ENCODE results near the gene PUS3.
"Not testable (repeated sequence)": the region's sequence is repeated elsewhere in the genome, so short reads cannot be mapped to it uniquely, and the experiment has no call there.

The PUS3 gene

DNA sequence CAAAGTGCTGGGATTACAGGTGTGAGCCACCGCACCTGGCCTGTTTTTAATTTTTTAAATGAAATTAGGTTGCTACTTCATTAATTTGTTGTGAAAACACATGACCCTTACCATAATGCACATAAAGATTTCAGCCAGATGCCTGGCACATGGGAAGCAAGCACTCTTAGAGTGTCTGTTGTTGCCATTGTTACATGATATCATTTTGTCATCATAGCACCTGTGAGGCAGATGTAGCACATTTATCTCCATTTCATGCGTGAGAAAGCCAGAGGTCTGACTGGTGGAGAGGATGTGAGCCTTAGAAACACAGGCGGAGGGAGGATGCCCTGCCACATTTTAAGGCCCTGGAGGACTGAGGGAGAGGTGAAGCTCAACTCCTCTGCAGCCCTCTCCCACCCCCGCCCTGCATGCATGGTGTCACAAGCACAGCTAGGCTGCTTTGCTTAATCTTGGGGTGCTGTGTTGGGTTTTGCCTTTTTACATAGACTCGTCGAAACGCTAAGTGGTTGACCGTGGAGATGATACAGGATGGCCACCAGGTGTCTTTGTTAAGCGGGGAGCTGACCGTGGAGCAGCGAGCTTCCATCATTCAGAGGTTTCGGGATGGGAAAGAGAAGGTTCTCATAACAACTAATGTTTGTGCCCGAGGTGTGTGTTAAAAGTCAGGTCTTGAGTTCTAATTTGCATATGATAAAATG is 15.3 kb upstream of the PUS3 start:
- peak in 1 of 2 experiments; percentile 24 for DNase-seq

DNA sequence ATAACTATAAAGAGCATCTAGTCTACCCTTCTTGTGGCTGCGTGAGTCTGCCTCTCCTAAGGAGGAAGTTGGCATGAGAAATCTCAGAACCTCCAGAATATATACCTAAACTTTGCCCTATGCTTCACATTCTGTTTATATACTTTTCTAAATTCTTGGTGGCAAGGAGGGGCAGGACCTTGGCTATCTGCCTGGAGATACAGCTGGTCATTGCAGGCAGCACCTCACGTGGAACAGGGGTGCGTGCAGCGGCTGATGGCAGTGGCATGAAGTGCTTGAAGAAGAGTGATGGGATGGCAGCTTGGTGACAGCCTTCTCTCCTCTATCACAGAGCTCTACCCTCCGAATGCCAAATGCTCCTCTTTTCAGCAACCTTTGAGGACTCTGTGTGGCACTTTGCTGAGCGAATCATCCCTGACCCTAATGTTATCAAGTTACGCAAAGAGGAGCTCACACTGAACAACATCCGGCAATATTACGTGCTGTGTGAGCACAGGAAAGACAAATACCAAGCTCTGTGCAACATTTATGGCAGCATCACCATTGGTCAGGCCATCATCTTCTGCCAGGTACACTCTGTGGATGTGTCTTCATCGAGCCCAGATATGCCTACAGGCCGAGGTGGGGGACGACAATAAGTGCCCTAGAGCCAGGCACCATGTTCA is 13.8 kb upstream of the PUS3 start:
- DNase-seq = no peak

DNA sequence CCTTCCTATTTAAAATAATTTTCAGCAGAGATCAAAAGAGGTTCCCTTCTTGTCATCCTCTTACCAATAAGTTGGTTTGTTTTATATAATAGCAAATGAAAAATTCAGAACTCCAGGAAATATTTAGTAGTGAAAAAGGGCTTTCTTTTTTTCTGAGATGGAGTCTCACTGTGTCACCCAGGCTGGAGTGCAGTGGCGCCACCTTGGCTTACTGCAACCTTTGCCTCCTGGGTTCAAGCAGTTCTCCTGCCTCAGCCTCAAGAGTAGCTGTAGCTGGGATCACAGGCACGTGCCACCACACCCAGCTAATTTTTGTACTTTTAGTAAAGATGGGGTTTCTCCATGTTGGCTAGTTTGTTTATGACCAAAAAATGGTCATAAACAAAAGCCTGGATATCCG is 11.6 kb upstream of the PUS3 start:
- DNase-seq = not testable (repeated sequence)

DNA sequence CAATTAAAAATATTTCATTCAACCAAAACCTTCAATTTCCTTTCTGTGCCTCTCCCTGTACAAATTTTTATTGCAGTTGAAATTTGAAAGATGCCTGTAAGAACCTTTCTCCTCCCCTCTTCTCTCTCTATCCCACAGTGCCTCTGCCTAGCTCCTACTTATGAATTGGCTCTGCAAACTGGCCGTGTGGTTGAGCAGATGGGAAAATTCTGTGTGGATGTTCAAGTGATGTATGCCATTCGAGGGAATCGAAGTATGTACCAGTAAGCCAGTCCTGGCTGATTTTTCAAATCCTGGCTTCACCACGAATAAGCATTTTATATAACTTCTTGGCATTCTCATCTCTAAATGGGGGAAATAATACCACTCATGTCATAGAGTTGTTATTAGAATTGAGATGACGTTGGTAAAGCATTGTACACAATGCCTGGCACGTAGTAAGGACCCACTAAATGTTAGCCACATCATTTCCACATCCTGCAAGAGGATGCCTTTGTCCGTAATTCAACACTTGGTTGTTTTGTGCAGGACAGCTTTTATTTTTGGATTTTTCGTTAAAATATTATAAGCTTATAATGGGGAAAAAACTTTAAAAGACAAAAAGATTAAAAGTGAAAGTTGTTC is 7.3 kb upstream of the PUS3 start:
- DNase-seq = no peak

DNA sequence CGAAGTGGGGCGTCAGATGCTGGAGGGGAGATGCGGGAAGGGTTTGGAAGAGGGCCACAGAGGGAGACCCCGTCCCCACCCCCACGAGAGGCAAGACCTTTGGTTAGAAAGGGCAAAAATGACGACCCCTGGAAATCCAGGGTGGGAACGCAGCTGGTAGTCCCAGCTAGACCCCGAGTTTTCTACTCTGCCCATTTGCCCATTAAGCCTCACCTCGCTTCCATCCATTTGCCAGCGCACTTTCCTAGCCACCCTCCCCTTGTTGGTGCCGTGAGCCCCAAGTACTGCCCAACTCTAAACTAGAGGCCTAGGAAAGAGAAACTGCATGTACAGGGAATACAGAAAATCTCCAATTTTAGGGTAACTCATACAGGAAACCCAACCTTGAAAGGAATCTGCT is 1.7 kb upstream of the PUS3 start:
- no peak for DNase-seq

DNA sequence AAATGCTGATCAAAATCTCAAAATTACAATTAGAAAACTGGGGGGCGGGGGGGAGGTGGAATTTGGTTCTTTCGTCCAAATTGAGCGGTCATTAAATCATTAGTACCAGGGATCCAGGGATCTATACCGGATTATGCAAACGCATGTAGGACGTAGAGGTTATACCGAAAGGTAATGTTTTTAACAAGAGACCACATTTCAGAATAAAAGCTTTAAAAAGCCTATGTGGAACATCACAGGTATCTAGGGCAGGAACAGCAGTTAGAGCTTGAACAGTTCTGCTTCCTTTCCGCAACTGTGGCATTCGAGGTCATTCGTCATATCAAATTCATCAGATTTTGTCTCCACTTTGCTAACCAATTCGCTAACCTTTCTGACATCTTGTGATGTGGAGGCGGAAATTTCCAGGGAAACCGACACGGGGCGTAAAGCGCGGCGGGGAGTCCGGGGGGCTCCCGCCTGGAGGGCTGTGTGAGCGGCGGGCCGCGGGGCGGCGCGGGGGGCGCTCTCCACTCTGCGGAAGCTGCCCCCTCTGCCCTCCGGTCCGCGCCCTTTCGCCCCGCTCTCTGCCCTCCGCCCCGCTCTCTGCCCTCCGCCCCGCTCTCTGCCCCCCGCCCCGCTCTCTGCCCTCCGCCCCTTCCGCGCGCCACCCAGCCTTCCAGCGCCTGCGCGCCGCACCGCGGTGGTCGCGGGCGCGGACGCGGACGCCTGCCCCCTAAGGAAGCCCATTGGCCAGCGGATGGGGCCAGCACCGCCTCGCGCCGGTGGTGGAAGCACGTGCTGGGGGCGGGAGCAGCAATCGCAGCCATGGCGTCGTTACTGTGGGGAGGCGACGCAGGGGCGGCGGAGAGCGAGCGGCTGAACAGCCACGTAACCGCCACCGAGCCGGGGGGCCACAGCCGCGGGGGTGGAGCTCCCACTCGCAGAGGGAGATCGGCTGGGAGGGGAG is 979 bp upstream of the PUS3 start, which contains the start of gene DDX25:
Gene DDX25, plus strand, starts transcription at position 798 of the 949 bp plus-strand sequence. Its CDS starts 10 bp downstream, at position 808.
- DNase-seq = peak; percentile 47 to 91

DNA sequence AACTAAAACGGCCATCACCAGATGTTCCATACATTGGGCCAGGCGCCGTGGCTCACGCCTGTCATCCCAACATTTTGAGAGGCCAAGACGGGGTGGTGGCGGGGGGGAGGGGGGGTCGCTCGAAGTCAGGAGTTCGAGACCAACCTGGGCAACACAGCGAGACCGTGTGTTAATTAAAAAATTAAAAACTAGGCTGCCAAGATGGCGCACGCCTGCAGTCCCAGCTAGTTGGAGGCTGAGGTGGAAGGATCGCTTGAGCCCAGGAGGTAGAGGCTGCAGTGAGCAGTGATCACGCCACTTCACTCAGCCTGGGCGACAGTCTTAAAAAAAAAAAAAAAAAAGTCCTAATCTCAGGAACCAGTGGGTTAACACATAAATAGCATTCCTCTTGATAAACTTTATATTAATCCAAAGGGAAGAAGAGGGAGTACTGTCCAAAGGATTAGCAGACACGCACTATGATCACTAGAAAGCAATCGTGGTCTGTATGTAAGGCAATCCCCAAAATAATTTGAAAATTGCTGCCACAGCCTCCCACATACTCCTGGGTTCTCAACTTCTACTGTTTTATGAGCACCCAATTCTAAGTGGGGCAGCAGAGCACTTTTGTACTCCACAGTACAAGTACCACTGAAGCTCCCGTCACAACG is 604 bp downstream of the PUS3 start:
- DNase-seq = no peak

DNA sequence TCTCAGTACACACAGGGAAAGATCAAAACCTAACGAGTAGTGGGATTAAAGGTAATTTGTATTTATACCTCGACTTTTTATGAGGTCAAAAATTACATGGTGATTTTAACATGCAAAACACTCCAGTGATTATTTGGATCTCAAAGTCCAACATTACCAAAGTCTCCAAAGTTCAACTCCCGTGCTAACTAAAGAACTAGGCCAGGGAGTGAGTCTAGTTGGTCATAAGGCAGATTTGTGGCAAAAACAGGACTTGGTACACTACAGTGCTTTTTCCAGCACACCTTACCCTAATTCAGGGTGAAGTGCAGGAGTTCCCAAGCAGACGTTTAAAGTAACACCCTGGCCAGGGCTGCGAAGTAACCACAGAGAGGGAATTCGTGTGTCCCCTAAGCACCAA is 1.1 kb downstream of the PUS3 start:
- no peak for DNase-seq

DNA sequence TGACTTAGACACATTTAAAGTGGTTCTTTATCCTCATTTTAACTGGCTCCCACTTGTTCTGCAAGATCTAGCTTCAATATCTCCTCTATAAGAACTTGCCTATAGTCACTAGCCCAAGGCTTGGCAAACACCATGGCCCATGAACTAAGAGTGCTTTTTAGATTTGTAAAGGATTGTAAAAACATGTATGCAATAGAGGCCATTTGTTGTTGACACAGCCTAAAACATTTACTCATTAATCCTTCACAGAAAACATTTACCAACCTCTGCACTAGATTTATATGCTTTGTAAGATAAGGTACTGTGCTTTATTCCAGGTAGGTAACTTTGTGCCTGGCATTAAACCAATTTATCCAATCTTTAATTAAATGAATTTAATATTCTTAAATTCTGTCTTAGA is 10.0 kb downstream of the PUS3 start:
- no peak for DNase-seq

DNA sequence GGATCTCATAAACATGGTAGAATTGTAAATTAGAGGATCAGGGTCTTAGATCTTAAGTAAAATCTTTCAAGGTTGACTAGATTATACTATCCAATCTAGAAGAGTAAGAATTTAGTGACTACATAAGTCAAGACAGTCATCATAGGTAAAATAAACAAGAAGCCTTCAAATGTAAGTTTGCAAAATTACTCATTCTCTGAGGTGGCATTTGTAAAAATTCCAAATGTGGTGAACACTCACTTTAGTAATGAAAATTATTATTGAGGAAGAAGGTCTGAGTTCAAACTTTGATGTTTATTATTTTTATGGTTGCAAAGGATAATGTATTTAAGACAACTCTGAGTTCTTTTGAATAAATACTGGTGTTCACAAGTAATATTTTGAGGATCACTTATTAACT is 10.9 kb downstream of the PUS3 start:
- DNase-seq = no peak

DNA sequence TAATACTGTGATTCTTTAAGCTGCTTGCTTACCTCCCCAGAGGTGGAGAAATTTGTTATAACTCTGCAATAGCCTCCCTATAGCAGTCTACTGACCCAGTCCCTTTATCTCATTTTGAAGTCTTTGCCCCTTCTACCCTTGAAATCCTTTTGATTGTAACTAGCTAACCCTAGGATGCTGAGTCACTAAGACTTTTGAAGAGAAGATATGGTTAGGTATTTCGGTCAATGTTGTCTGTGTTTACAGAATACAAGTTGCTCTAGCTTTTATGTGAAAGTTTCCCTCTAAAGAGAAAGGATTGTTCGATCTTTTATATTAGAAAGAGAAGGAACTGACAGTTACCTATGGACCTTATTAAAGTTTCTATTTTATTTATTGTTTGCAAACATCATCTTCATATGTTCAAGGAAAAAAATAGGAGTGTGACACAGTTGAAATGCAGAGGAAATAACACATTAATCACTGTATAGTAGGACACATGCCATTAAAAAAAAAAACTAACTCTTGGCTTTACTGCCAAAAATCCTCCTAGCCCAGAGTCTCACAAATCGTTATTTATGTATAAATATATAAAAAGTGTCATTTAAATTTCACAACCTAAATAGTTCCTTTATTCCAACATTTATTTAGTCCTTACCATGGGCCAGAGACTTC is 12.4 kb downstream of the PUS3 start:
- DNase-seq = no peak

DNA sequence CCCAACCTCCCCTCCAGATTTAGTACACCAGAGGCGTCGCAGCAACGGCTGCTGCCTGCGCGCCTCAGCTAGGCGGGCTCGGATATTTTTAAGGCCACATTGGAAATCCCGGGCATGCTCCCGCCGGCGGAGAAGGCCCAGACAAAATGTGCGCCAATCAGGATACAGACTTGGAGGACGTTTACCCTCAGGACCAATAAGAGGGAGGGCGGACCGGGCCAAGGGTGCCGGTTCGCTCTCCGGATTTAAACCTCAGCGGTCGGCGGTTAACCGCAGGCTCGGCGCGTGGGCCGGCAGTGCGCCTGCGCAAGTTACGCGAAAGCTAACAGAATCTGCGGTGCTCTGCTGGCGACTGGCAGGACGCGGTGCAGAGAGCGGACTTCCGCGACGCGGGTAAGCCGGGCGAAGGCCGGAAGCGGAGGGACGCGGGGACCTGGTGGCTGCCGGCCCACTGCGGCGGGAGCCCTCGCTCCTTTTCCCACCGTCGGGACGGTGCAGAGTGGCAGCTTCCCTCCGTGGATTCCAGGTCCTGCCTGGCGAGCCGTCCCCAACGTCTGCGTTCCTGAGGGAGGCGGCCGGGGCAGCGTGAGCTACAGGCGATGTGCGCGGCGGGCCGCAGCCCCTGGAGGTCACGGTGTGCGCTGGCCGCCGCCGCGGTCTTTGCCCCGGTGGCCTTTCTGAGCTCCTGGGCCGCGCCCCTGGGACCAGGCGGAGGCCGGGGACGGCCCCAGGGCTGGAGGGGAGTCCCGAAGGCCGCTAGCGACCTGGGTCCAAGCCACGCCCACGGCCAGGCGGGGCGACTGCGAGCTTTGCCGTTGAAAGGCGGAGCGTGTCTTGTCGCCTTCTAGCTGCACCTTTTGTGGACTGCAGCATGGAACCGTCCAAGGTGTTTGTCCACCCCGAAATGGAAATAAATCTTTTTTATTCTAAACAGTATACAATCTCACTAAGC is 15.4 kb downstream of the PUS3 start, which contains the start of gene HYLS1:
Gene HYLS1, plus strand, starts transcription at position 296 of the 952 bp plus-strand sequence. CDS start 11,701 bp downstream, outside the sequence.
- DNase-seq = peak; percentile 91 to 99

DNA sequence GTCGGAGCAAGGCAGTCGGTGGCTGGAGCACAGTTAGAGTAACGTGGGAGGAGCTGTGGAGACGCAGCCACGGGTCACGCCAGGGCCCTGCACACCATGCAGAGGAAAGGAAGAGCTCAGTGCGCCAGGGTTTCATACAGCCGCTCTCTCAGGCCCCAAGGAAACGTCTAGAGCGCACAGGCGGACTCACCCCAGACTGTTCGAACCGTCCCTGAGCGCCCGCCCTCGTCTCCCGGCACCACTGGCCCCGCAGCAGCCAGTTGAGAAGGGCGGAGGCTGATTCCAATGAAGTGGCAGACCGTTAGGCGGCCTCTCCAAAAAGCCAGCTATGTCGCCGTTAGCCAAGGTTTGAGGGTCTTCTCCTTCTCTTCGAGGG is 16.0 kb downstream of the PUS3 start:
- DNase-seq = peak in 1 of 2 experiments; percentile 21

DNA sequence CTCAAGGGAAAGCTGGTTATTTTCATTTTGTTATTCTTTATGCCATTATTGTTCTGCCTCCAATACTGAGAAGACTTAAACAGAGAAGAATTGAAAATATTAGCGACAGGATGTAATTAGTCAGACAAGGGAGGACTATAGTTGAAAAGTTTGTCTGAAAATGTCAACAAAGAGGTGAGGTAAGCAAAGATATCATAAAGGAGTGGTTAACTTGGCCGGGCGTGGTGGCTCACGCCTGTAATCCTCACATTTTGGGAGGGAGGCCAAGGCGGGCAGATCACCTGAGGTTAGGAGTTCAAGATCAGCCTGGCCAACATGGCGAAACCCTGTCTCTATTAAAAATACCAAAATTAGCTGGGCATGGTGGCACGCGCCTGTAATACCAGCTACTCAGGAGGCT is 19.6 kb downstream of the PUS3 start:
- no peak for DNase-seq

DNA sequence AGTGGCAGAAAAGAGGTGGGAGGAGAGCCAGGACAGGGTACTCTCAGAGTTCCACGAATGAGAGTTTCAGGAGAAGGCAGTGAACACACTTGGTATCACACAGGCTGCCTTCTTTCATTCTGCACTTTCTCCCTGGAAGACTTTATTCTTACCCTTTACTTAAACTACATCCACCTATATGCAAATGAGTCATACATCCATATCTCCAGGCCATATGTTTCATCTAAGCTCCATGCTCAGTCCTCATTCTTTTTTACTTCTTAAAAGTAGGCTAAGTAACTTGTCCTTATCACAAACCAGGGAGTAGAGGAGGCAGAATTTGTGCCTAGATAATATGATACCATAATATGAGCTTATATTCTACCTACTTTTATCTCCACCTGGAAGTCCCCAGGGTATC is 21.7 kb downstream of the PUS3 start:
- DNase-seq = no peak

DNA sequence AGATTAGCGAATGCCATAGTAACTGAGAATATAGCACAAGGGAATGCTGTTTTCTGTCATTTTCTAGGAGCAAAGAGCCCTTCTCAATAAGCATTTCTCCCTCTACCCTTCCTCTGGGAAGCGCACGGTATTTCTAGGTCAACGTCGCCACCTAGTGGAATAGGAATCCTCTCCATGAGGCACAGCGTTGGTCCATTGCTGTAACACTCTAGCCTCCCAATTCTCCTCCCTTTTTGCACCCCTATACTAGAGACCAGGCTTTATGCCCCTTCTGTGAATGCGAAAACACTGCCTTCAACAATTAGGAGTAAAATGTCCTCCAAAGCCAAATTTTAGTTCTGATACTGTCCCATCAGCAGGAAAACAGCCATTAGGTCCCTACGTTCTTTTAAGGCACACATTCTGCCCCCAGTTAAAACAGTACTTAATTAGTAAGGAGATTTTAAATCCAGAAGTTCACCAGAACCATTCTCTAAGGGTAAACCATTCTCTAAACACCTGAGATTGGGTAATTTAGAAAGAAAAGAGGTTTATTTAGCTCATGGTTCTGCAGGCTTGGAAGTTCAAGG is 28.4 kb downstream of the PUS3 start:
- DNase-seq = peak; percentile 94 to 97

DNA sequence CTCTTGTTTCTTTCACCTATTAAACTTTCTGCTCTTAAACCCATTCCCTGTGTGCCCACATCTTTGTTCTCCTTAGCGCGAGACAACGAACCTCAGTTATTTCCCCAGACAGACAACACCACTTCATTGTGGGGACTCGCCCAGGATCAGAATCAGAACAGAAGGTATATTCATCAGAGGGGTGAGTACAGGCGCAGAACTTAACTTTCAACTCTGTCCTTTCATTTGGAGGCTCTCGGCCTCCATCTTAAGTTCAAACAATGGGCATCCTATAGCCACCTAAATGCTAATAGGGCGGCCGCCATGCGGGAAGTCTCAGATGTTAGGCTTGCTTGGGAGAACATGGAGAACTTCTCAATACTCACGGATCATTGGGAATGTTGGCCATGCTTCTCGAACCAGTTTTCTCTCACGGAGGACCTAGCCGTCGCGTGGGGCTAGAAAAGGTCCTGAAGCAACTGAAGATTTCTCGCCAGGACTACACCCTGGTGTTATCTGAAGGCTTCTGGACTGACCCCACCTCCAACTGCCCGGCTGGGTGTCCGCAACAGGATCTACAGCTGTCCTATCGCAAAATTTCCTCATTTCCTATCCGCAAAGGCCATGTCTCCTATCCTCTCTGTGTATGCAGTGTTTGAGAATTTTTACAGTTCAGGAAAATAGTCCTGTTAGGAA is 29.0 kb downstream of the PUS3 start:
- DNase-seq = peak; percentile 81 to 85

DNA sequence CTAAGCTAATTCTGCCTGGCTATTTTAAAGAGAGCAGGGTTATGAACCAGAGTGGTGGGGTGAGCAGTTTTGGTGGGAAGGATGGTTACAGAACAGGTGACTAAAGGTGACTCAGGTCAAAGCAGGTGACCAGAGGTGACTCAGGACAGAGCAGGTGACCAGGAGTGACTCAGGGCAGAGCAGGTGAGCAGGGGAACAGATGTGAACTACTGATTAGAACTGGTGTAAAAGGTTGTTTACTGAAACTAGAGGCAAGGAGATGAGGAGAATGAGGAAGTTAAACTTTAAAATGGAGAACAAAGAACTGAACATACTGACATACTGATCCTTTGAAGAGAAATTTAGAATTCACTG is 30.9 kb downstream of the PUS3 start:
- DNase-seq = no peak

DNA sequence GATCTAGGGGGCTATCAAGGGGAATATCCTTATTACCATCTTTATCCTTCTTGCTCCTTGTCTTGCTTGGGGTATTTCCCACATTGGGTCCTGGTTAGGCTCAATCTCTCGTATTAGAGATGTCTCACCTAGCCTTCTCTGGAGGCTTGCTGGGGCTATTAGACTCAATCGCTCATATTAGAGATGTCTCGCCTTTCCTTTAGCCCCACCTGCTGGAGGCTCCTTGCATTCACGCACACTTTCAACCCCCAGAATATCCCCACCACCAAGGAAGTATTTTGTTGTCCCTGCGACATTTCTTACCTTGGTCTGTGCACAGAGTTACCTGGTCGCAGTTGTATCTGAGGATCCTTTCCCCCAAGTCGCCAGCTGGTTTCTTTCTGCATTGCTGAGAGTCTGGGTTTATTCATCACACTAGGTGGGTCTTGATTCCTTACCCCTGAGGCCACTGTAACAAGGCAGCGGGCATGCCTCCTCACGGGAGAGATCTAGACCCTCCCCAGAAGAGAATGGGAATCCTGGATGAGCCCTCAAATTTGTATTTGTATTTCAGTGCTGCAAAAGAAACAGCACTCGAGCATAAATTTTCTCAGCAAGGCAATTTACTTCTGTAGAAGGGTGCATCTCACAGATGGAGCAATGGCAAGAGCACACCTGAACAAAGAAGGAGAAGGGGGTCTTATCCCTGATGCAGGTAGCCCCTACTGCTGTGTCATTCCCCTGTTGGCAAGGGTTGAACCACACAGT is 31.4 kb downstream of the PUS3 start:
- peak; percentile 76 to 97 for DNase-seq

Measured in NCI-H526 (cell line).